GM21717 (cell line): ENCODE measurements around the gene CLUH.
A peak's percentile ranks its signal among the peaks of the same experiment; 100 is the strongest.

Experiments
- ATAC-seq: cut with Tn5 transposase; IDR thresholded peaks from one replicate; pipeline ENCODE4 v1.9.1; 2021; ENCODE audit warnings: mild to moderate bottlenecking, moderate library complexity; ENCODE audit not compliant: unreplicated experiment

Gene CLUH

GRCh38 chr17:2718150-2718938, 6.8 kb upstream of the CLUH start:
- ATAC-seq: no peak

GRCh38 chr17:2716649-2717048, 5.1 kb upstream of the CLUH start:
- ATAC-seq: no peak

- ATAC-seq: no peak
Observed at GRCh38 chr17:2713881-2714280, 2.3 kb upstream of the CLUH start.

- no peak for ATAC-seq
Observed at GRCh38 chr17:2712300-2713043, 908 bp upstream of the CLUH start.

- peak; percentile 13 for ATAC-seq
Observed at GRCh38 chr17:2710803-2711607, 559 bp downstream of the CLUH start.

GRCh38 chr17:2710071-2710802, 1.3 kb downstream of the CLUH start:
- no peak for ATAC-seq

GRCh38 chr17:2709183-2709661, 2.3 kb downstream of the CLUH start:
- ATAC-seq: no peak

- ATAC-seq: no peak
Observed at GRCh38 chr17:2708585-2709182, 2.9 kb downstream of the CLUH start.

GRCh38 chr17:2707721-2708584, 3.6 kb downstream of the CLUH start:
- no peak for ATAC-seq

GRCh38 chr17:2706911-2707510, 4.6 kb downstream of the CLUH start:
- ATAC-seq: no peak

GRCh38 chr17:2705888-2706795, 5.4 kb downstream of the CLUH start:
- ATAC-seq: no peak

- no peak for ATAC-seq
Observed at GRCh38 chr17:2705263-2705662, 6.3 kb downstream of the CLUH start.

- ATAC-seq: no peak
Observed at GRCh38 chr17:2704890-2705248, 6.7 kb downstream of the CLUH start.

GRCh38 chr17:2704031-2704889, 7.3 kb downstream of the CLUH start:
- ATAC-seq: no peak

GRCh38 chr17:2703606-2704005, 8.0 kb downstream of the CLUH start:
- ATAC-seq: no peak

- no peak for ATAC-seq
Observed at GRCh38 chr17:2703181-2703580, 8.4 kb downstream of the CLUH start.
